Measurements from ENCODE around the gene NHLRC2. TPM values are rescaled to one million over a fixed set of nuclear protein-coding genes. Genes with fewer than 3 reads are reported as not detected.

The NHLRC2 gene
- total RNA-seq, 2 donors from 2014 or later = 37.7 to 54.9 TPM

- Histone ChIP-seq H3K27ac (ENCODE audit: low read depth, low read length) (no peak overlapping the region), H3K27me3 (ENCODE audit: control insufficient read depth, insufficient read depth, low read length, poor library complexity, severe bottlenecking) (no peaks in the 10 kb centered on the region), H3K9me3 (ENCODE audit: control insufficient read depth, low read length) (no peaks in the 10 kb centered on the region), H3K9ac (ENCODE audit: extremely low read depth, low read length, poor library complexity, severe bottlenecking) (no peak overlapping the region), H3K36me3 (ENCODE audit: control insufficient read depth, insufficient read depth, low read length) (peaks cover 52% of the 10 kb centered on the region), H3K4me3 (ENCODE audit: low read length) (no peak overlapping the region), H3K4me1 (ENCODE audit: control insufficient read depth, insufficient read depth, low read length) (no peaks in the 10 kb centered on the region)
- Mint-ChIP-seq H3K36me3 (ENCODE audit: low read depth) (peaks cover 14% of the 10 kb centered on the region), H3K4me1 (no peaks in the 10 kb centered on the region), H3K27me3 (ENCODE audit: insufficient read depth) (no peaks in the 10 kb centered on the region), H3K4me3 (no peak overlapping the region), H3K9me3 (no peaks in the 10 kb centered on the region), H3K27ac (no peak overlapping the region)
- TF ChIP-seq, protein P1, sequence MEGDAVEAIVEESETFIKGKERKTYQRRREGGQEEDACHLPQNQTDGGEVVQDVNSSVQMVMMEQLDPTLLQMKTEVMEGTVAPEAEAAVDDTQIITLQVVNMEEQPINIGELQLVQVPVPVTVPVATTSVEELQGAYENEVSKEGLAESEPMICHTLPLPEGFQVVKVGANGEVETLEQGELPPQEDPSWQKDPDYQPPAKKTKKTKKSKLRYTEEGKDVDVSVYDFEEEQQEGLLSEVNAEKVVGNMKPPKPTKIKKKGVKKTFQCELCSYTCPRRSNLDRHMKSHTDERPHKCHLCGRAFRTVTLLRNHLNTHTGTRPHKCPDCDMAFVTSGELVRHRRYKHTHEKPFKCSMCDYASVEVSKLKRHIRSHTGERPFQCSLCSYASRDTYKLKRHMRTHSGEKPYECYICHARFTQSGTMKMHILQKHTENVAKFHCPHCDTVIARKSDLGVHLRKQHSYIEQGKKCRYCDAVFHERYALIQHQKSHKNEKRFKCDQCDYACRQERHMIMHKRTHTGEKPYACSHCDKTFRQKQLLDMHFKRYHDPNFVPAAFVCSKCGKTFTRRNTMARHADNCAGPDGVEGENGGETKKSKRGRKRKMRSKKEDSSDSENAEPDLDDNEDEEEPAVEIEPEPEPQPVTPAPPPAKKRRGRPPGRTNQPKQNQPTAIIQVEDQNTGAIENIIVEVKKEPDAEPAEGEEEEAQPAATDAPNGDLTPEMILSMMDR (conservative IDR thresholded peaks at IDR 0.05) = no peak
- WGBS, 2 experiments (ENCODE audit: insufficient coverage in 1 of 2, insufficient read length in 1 of 2) = 94 to 100% methylated on average over 5 to 6 of the region's 7 CpGs
- no peak for DNase-seq
These were observed 58.1 kb downstream of the NHLRC2 start for GRCh38 chr10:113912582-113912981.

DNA sequence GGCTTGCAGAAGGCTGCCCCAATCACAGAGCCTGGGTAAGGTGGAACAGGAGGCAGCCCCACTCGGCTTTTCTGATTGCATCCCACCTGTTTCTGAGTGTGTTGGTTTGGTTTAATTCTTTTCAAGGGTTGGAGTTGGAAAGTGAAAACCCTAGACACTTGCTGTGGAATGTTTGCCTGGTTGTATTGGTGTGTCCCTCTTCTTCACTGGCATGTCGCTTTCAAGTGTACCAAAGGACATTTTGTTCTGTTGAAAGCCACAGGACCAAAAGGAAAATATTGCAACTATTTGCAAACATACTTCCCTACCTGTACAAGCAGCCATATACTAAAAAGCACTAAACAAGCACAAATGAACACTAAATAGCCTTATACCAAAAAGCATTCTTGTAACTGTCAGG lies 60.5 kb downstream of the NHLRC2 start:
- Mint-ChIP-seq H3K4me1 (no peaks in the 10 kb centered on the region), H3K4me3 (no peak overlapping the region), H3K36me3 (ENCODE audit: low read depth) (peaks cover 21% of the 10 kb centered on the region), H3K27me3 (ENCODE audit: insufficient read depth) (no peaks in the 10 kb centered on the region), H3K9me3 (no peaks in the 10 kb centered on the region), H3K27ac (no peak overlapping the region)
- Histone ChIP-seq H3K4me1 (ENCODE audit: control insufficient read depth, insufficient read depth, low read length) (no peaks in the 10 kb centered on the region), H3K27me3 (ENCODE audit: control insufficient read depth, insufficient read depth, low read length, poor library complexity, severe bottlenecking) (no peaks in the 10 kb centered on the region), H3K4me3 (ENCODE audit: low read length) (no peak overlapping the region), H3K9ac (ENCODE audit: extremely low read depth, low read length, poor library complexity, severe bottlenecking) (no peak overlapping the region), H3K27ac (ENCODE audit: low read depth, low read length) (no peak overlapping the region), H3K36me3 (ENCODE audit: control insufficient read depth, insufficient read depth, low read length) (peaks cover 38% of the 10 kb centered on the region), H3K9me3 (ENCODE audit: control insufficient read depth, low read length) (no peaks in the 10 kb centered on the region)
- no peak for DNase-seq
- TF ChIP-seq, protein P1 (conservative IDR thresholded peaks at IDR 0.05) = no peak
- WGBS, 2 experiments (ENCODE audit: insufficient coverage in 1 of 2, insufficient read length in 1 of 2) = 90 to 93% methylated on average over 2 of the region's 2 CpGs

- no peak overlapping the region for H3K27ac Mint-ChIP-seq
- H3K36me3 Mint-ChIP-seq (ENCODE audit: low read depth) = peaks cover 20% of the 10 kb centered on the region
These were observed 61.1 kb downstream of the NHLRC2 start for GRCh38 chr10:113915540-113915939.

More at GRCh38 chr10:113915540-113915939, 61.1 kb downstream of the NHLRC2 start:
- Histone ChIP-seq H3K9ac (ENCODE audit: extremely low read depth, low read length, poor library complexity, severe bottlenecking) (no peak overlapping the region), H3K27ac (ENCODE audit: low read depth, low read length) (no peak overlapping the region), H3K9me3 (ENCODE audit: control insufficient read depth, low read length) (no peaks in the 10 kb centered on the region), H3K4me1 (ENCODE audit: control insufficient read depth, insufficient read depth, low read length) (no peaks in the 10 kb centered on the region), H3K4me3 (ENCODE audit: low read length) (no peak overlapping the region), H3K27me3 (ENCODE audit: control insufficient read depth, insufficient read depth, low read length, poor library complexity, severe bottlenecking) (no peaks in the 10 kb centered on the region), H3K36me3 (ENCODE audit: control insufficient read depth, insufficient read depth, low read length) (peaks cover 38% of the 10 kb centered on the region)
- no peaks in the 10 kb centered on the region for H3K9me3 Mint-ChIP-seq
- DNase-seq = no peak
- no peaks in the 10 kb centered on the region for H3K4me1 Mint-ChIP-seq
- no peak overlapping the region for H3K4me3 Mint-ChIP-seq
- no peaks in the 10 kb centered on the region for H3K27me3 Mint-ChIP-seq (ENCODE audit: insufficient read depth)
- TF ChIP-seq, protein P1 (conservative IDR thresholded peaks at IDR 0.05) = no peak
- 95 to 100% methylated on average over 1 to 2 of the region's 2 CpGs for WGBS, 2 experiments (ENCODE audit: insufficient coverage in 1 of 2, insufficient read length in 1 of 2)
